PFSK-1 (cell line): ENCODE measurements around the gene FYB1.

ENCODE experiments used
- POLR2AphosphoS5 ChIP-seq: IDR thresholded peaks from 2 replicates; pipeline ENCODE4 v1.6.1; 2012; ENCODE audit warnings: low read depth, mild to moderate bottlenecking, control low read depth, low read length, moderate library complexity
- SIN3A ChIP-seq: IDR thresholded peaks from 2 replicates; pipeline ENCODE4 v1.6.1; 2012; ENCODE audit warnings: mild to moderate bottlenecking, low read length, moderate library complexity, borderline replicate concordance; ENCODE audit not compliant: insufficient read depth
- TAF1 ChIP-seq: IDR thresholded peaks from 2 replicates; pipeline ENCODE4 v1.6.1; 2012; ENCODE audit warnings: low read length, control low read depth, borderline replicate concordance; ENCODE audit not compliant: insufficient read depth
- TF ChIP-seq, protein P1 (sequence below), 2 experiments: IDR thresholded peaks; 2 replicates each; pipeline versions ENCODE4 v1.6.1 to v1.8.0; 2011 to 2012; ENCODE audit warnings: low read depth in 2 of 2, low read length in 2 of 2, control low read depth in 1 of 2, inconsistent platforms in 1 of 2, mild to moderate bottlenecking in 1 of 2, moderate library complexity in 1 of 2; ENCODE audit not compliant: insufficient read depth in 1 of 2

- TF ChIP-seq POLR2AphosphoS5 (no peak), SIN3A (no peak), TAF1 (no peak)
- TF ChIP-seq, protein P1, sequence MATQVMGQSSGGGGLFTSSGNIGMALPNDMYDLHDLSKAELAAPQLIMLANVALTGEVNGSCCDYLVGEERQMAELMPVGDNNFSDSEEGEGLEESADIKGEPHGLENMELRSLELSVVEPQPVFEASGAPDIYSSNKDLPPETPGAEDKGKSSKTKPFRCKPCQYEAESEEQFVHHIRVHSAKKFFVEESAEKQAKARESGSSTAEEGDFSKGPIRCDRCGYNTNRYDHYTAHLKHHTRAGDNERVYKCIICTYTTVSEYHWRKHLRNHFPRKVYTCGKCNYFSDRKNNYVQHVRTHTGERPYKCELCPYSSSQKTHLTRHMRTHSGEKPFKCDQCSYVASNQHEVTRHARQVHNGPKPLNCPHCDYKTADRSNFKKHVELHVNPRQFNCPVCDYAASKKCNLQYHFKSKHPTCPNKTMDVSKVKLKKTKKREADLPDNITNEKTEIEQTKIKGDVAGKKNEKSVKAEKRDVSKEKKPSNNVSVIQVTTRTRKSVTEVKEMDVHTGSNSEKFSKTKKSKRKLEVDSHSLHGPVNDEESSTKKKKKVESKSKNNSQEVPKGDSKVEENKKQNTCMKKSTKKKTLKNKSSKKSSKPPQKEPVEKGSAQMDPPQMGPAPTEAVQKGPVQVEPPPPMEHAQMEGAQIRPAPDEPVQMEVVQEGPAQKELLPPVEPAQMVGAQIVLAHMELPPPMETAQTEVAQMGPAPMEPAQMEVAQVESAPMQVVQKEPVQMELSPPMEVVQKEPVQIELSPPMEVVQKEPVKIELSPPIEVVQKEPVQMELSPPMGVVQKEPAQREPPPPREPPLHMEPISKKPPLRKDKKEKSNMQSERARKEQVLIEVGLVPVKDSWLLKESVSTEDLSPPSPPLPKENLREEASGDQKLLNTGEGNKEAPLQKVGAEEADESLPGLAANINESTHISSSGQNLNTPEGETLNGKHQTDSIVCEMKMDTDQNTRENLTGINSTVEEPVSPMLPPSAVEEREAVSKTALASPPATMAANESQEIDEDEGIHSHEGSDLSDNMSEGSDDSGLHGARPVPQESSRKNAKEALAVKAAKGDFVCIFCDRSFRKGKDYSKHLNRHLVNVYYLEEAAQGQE (IDR thresholded peaks at IDR 0.05; ENCODE audit: insufficient read depth in 1 of 2, low read depth in 2 of 2, low read length in 2 of 2), result no peak
Measured at GRCh38 chr5:39149966-39150365, 69.4 kb downstream of the FYB1 start.
